K562 (cell line): ENCODE data around the gene IFT27.

Source experiments
- ATF1 ChIP-seq, 2 experiments: fragments of 450-650 bp in 1 of 2; IDR thresholded peaks; 2 replicates each; pipeline ENCODE4 v1.6.1; 2016; ENCODE audit warnings: missing compliant biosample characterization in 1 of 2, missing genetic modification characterization in 1 of 2
- BCL6 ChIP-seq: fragments of 250-450 bp; sonication (Bioruptor Pico); IDR thresholded peaks from 2 replicates; pipeline ENCODE4 v1.4.0; 2020
- ETV5 ChIP-seq: sonication (generic); formaldehyde crosslinking; IDR thresholded peaks from 2 replicates; pipeline ENCODE4 v1.4.0; 2020; ENCODE audit warnings: low read depth, mild to moderate bottlenecking, missing genetic modification reagents
- RAD21 ChIP-seq, 2 experiments: fragments of 250-450 bp in 1 of 2; fragments of 450-650 bp in 1 of 2; sonication (Bioruptor Pico) in 1 of 2; formaldehyde crosslinking in 1 of 2; IDR thresholded peaks in 1 of 2; conservative IDR thresholded peaks in 1 of 2; 2 replicates each; pipeline versions ENCODE4 v1.4.0 to v1.8.0; 2020 to 2022; ENCODE audit warnings: mild to moderate bottlenecking in 2 of 2, moderate library complexity in 1 of 2
- SMC3 ChIP-seq: conservative IDR thresholded peaks from 2 replicates; pipeline ENCODE4 v1.6.1; 2011; ENCODE audit warnings: low read depth, low read length, improper control_type of control experiment; ENCODE audit not compliant: insufficient read depth
- ZC3H11A ChIP-seq: IDR thresholded peaks from 2 replicates; pipeline ENCODE4 v1.6.1; 2012; ENCODE audit warnings: low read depth, low read length, improper control_type of control experiment
- ZFX ChIP-seq: sonication (generic); formaldehyde crosslinking; IDR thresholded peaks from 2 replicates; pipeline ENCODE4 v1.8.0; 2022; ENCODE audit warnings: mild to moderate bottlenecking, missing genetic modification reagents, moderate library complexity
- ZNF224 ChIP-seq: sonication (generic); formaldehyde crosslinking; IDR thresholded peaks from 2 replicates; pipeline ENCODE4 v1.8.0; 2022; ENCODE audit warnings: mild to moderate bottlenecking, missing genetic modification reagents
- ZNF347 ChIP-seq: fragments of 450-650 bp; formaldehyde crosslinking; IDR thresholded peaks from 2 replicates; pipeline ENCODE4 v1.4.0; 2020; ENCODE audit warnings: low read depth, mild to moderate bottlenecking, moderate library complexity
- TF ChIP-seq, protein P1 (sequence below): sonication (generic); formaldehyde crosslinking; IDR thresholded peaks from 2 replicates; pipeline ENCODE4 v1.5.0; 2020; ENCODE audit warnings: missing genetic modification reagents

DNA sequence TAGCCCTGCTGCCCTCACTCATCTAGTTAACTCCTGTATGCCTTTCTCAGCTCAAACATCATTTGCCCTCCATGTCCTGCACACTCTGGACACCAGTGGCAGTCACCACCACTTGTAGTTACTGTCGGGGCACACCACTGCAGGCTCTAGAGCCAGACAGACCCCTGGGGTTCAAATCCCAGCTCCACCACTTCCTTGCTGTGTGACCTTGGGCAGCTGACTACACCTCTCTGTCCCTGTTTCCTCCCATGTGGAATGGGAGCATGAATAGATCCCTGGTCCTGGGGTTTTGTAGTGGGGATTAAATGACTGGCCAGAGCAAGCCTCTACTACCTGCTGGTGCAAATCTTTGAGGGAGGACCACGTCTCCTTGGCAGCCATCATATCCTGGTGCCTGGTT, 7.8 kb upstream of the IFT27 start:
- TF ChIP-seq BCL6 (CRISPR knock-in tag) (no peak), ETV5 (no peak), ZFX (CRISPR knock-in tag) (no peak), ZC3H11A (no peak), RAD21 (CRISPR knock-in tag; conservative IDR thresholded peaks at IDR 0.05 in 1 of 2, IDR thresholded peaks at IDR 0.05 in 1 of 2) (no peak), ZNF347 (CRISPR knock-in tag) (no peak), ATF1 (CRISPR knock-in tag; IDR thresholded peaks at IDR 0.05) (no peak), ATF1 (tag; IDR thresholded peaks at IDR 0.05) (no peak), ZNF224 (CRISPR knock-in tag) (no peak), SMC3 (no peak)
- TF ChIP-seq, protein P1, sequence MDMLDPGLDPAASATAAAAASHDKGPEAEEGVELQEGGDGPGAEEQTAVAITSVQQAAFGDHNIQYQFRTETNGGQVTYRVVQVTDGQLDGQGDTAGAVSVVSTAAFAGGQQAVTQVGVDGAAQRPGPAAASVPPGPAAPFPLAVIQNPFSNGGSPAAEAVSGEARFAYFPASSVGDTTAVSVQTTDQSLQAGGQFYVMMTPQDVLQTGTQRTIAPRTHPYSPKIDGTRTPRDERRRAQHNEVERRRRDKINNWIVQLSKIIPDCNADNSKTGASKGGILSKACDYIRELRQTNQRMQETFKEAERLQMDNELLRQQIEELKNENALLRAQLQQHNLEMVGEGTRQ (CRISPR knock-in tag): no peak
